OCI-LY3 (cell line): Measurements from ENCODE around the gene ATP8B3.

Experiments
- H2AFZ ChIP-seq: fragments of 200-600, 300-600 bp; shearing (Covaris generic); 2 replicates; pipeline ENCODE4 v1.6.0; 2014; ENCODE audit warnings: antibody characterized with exemption, low read depth, low read length
- H3K27ac ChIP-seq: fragments of 200-600, 300-600 bp; sonication (generic); 2 replicates; pipeline ENCODE4 v1.5.1; 2014; ENCODE audit warnings: mild to moderate bottlenecking, low read length, moderate library complexity, mixed read lengths
- H3K27me3 ChIP-seq: fragments of 200-600, 300-600 bp; sonication (generic); 2 replicates; pipeline ENCODE4 v1.6.1; 2014; ENCODE audit warnings: low read depth, low read length, mixed read lengths
- H3K36me3 ChIP-seq: fragments of 200-600, 300-600 bp; sonication (generic); replicated peaks from 2 replicates; pipeline ENCODE3; 2014; ENCODE audit warnings: low read depth, low read length, mixed read lengths
- H3K4me1 ChIP-seq: fragments of 300-600, 200-600 bp; sonication (generic); 2 replicates; pipeline ENCODE4 v1.6.1; 2014; ENCODE audit warnings: low read length, mixed read lengths
- H3K4me2 ChIP-seq: fragments of 200-600, 300-600 bp; sonication (generic); 2 replicates; pipeline ENCODE4 v1.6.1; 2014; ENCODE audit warnings: low read length, mixed read lengths
- H3K4me3 ChIP-seq: fragments of 300-600, 200-600 bp; sonication (generic); 2 replicates; pipeline ENCODE4 v1.5.1; 2014; ENCODE audit warnings: antibody characterized with exemption, mild to moderate bottlenecking, low read length, moderate library complexity
- H3K79me2 ChIP-seq: fragments of 300-600, 200-600 bp; shearing (Covaris generic); 2 replicates; pipeline ENCODE4 v1.6.1; 2014; ENCODE audit warnings: mild to moderate bottlenecking, low read length, mixed read lengths
- H3K9ac ChIP-seq: fragments of 300-600, 200-600 bp; shearing (Covaris generic); 2 replicates; pipeline ENCODE4 v1.6.0; 2014; ENCODE audit warnings: mild to moderate bottlenecking, low read length, moderate library complexity
- H3K9me3 ChIP-seq: fragments of 200-600, 300-600 bp; shearing (Covaris generic); 2 replicates; pipeline ENCODE4 v1.6.1; 2014; ENCODE audit warnings: low read length, mixed read lengths; ENCODE audit not compliant: insufficient read depth
- H4K20me1 ChIP-seq: fragments of 200-600, 300-600 bp; sonication (generic); 2 replicates; pipeline ENCODE4 v1.6.1; 2016; ENCODE audit warnings: low read length, mixed read lengths; ENCODE audit not compliant: insufficient read depth
- EZH2phosphoT487 ChIP-seq: fragments of 200-600 bp; shearing (Covaris generic); IDR thresholded peaks from 2 replicates; pipeline ENCODE4 v1.6.1; 2018; ENCODE audit warnings: antibody characterized with exemption, mixed run types, low read depth
- TF ChIP-seq, protein P1 (sequence below): fragments of 200-600, 300-600 bp; sonication (generic); IDR thresholded peaks from 2 replicates; pipeline ENCODE4 v1.5.1; 2014; ENCODE audit warnings: antibody characterized with exemption, low read length, low read depth

ATP8B3 gene

DNA sequence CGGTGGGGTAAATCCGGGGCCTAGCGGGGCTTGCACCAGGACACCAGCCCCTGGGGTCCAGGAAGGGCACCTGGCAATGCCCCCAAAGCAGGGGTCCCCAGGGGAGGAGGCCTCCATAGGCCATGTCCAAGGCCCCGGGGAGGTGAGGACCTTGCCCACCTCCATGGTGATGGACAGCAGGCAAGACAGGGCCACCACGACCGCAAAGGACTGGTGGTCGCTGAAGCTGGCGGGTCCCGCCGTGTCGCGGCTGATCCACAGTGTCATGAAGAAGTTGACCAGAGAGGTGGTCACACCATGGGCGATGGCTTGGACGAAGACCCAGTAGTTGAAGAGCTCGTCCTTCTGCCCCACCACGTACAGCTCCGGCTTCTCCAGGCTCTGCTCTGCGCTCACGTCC is 26.8 kb downstream of the ATP8B3 start:
- Histone ChIP-seq H3K4me2 (no peak overlapping the region), H3K4me3 (no peak overlapping the region), H3K4me1 (peaks cover 8% of the 10 kb centered on the region), H4K20me1 (no peaks in the 10 kb centered on the region), H3K27ac (no peak overlapping the region), H2AFZ (no peak overlapping the region), H3K36me3 (no peaks in the 10 kb centered on the region), H3K79me2 (no peaks in the 10 kb centered on the region), H3K9me3 (no peaks in the 10 kb centered on the region), H3K27me3 (peaks cover 19% of the 10 kb centered on the region), H3K9ac (no peak overlapping the region)
- TF ChIP-seq EZH2phosphoT487: no peak

DNA sequence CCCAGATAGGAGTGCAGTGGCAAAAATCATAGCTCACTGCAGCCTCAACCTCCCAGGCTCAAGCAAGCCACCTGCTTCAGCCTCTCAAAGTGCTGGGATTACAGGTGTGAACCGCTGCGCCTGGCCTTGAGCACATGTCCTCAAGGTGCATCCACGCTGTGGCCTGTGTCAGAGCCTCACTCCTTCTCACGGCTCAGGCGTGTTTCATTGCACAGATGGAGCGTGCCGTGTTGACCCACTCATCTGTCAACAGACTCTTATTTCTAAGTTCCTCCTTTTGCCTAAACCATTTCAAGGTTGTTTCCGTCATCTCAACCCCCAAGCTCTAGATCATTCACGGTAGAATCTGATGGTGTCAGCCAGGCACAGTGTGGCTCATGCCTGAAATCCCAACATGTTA is 28.2 kb downstream of the ATP8B3 start:
- Histone ChIP-seq H3K9me3 (no peaks in the 10 kb centered on the region), H3K27me3 (peaks cover 19% of the 10 kb centered on the region), H2AFZ (peak overlapping the region; percentile 10; the same call in 1 of the 2 replicates), H3K4me1 (peaks cover 8% of the 10 kb centered on the region), H3K79me2 (no peaks in the 10 kb centered on the region), H3K4me3 (no peak overlapping the region), H3K27ac (no peak overlapping the region), H3K4me2 (peak overlapping the region; percentile 31; the same call in 1 of the 2 replicates), H3K9ac (no peak overlapping the region), H3K36me3 (no peaks in the 10 kb centered on the region), H4K20me1 (no peaks in the 10 kb centered on the region)
- TF ChIP-seq, protein P1, sequence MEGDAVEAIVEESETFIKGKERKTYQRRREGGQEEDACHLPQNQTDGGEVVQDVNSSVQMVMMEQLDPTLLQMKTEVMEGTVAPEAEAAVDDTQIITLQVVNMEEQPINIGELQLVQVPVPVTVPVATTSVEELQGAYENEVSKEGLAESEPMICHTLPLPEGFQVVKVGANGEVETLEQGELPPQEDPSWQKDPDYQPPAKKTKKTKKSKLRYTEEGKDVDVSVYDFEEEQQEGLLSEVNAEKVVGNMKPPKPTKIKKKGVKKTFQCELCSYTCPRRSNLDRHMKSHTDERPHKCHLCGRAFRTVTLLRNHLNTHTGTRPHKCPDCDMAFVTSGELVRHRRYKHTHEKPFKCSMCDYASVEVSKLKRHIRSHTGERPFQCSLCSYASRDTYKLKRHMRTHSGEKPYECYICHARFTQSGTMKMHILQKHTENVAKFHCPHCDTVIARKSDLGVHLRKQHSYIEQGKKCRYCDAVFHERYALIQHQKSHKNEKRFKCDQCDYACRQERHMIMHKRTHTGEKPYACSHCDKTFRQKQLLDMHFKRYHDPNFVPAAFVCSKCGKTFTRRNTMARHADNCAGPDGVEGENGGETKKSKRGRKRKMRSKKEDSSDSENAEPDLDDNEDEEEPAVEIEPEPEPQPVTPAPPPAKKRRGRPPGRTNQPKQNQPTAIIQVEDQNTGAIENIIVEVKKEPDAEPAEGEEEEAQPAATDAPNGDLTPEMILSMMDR: no peak
- TF ChIP-seq EZH2phosphoT487: no peak

DNA sequence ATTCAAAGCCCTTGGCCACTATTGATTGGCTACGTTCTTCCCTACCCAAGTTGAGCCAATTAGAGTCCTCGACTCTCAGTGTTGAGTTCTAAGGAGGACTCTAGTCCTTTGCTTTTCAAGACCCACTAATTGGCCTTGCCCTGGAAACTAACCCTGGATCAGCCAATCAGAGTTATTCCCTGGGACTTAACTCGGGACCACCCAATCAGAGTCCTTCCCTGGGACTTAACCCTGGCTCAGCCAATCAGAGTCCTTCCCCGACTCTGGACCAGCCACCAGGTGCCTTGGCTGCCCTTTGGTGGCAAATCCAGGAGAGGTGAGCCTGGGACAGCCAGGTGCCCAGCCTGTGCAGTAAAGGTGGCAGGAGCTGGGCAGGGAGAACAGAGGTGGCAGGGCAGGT is 28.7 kb downstream of the ATP8B3 start:
- no peaks in the 10 kb centered on the region for H3K9me3 ChIP-seq
- H2AFZ ChIP-seq: no peak overlapping the region
- TF ChIP-seq, protein P1: no peak
- no peak for TF ChIP-seq EZH2phosphoT487
- no peak overlapping the region for H3K4me3 ChIP-seq
- no peaks in the 10 kb centered on the region for H3K79me2 ChIP-seq
- no peaks in the 10 kb centered on the region for H3K36me3 ChIP-seq
- peaks cover 19% of the 10 kb centered on the region for H3K27me3 ChIP-seq
- no peak overlapping the region for H3K27ac ChIP-seq
- H3K9ac ChIP-seq: no peak overlapping the region
- H3K4me2 ChIP-seq: no peak overlapping the region
- peaks cover 8% of the 10 kb centered on the region for H3K4me1 ChIP-seq
- H4K20me1 ChIP-seq: no peaks in the 10 kb centered on the region

DNA sequence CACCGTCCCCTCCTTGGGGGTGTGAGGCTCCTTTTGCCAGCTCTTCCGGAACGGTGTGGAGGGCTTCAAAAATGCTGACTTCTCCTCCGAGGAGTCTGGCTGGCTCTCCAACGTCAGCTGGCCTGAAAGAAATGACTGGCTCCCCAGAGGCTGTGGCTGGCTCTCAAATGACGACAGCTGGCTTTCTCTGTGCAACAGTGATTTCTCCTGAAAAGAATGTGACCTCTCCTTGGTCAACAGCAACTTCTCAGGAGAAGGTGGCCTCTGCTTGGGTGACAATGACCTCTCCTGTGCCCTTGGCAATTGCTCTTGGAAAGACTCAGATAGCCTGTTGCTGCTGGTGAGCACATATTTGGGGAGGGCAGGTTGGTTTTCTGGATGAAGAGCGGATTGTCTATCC is 29.6 kb downstream of the ATP8B3 start:
- H3K27ac ChIP-seq: no peak overlapping the region
- no peaks in the 10 kb centered on the region for H3K36me3 ChIP-seq
- no peaks in the 10 kb centered on the region for H3K9me3 ChIP-seq
- H3K4me1 ChIP-seq: peaks cover 8% of the 10 kb centered on the region
- H2AFZ ChIP-seq: no peak overlapping the region
- no peak overlapping the region for H3K4me2 ChIP-seq
- H3K9ac ChIP-seq: no peak overlapping the region
- no peak overlapping the region for H3K4me3 ChIP-seq
- TF ChIP-seq EZH2phosphoT487: no peak
- TF ChIP-seq, protein P1: no peak
- H3K27me3 ChIP-seq: peaks cover 19% of the 10 kb centered on the region
- H4K20me1 ChIP-seq: no peaks in the 10 kb centered on the region
- H3K79me2 ChIP-seq: no peaks in the 10 kb centered on the region
